ENCODE results near the gene PDE1C.

Gene PDE1C

DNA sequence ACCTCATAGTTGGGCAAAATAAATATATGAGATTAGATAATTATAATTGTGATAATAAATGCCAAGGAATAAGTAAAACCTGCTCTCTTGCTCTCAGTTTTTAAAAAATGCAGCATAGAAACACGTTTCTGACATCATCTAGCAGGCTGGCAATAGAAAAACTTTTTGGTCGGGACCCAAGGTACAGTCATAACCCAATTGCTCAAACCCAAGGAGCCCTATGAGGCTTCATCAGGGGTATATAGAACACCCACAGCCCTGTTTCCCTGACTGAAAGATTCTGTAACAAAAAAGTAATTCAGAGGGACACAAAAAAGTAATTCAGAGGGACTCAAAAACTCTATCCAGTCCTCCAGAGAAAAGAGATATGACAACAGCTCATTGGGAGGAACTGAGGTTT lies 3.8 kb downstream of the PDE1C start:
- ChIA-PET POLR2A (no interaction called here), CTCF (no interaction called here)
- TF ChIP-seq ZNF384 (IDR thresholded peaks at IDR 0.05) (no peak), ELF4 (IDR thresholded peaks at IDR 0.05) (no peak), FOXM1 (IDR thresholded peaks at IDR 0.05; ENCODE audit: borderline replicate concordance) (no peak), L3MBTL2 (conservative IDR thresholded peaks at IDR 0.05) (no peak)
- DNase-seq (ENCODE audit: extremely low spot score): no peak

DNA sequence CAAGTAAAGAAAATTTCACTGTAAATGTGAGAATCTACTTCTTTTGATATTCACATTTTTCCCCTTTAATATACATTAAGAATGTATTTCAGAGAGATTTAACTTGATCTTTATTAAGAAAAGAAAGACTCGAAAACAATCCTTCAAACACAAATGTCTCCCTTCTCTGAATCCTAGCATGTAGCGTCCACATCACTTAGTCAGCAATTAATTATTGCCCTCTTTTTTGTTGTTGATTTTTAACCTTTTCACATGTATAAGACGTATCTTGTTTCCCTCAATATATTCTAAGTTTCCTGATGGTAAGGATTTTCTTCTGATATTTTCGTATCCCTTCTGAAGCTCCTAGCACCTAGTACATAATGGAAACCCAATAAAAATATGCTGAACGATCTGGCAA lies 6.6 kb downstream of the PDE1C start:
- TF ChIP-seq NFRKB (IDR thresholded peaks at IDR 0.05) (no peak), FOXK2 (IDR thresholded peaks at IDR 0.05) (no peak), SUZ12 (IDR thresholded peaks at IDR 0.05) (no peak), BHLHE40 (IDR thresholded peaks at IDR 0.05; ENCODE audit: borderline replicate concordance) (no peak), ELF4 (IDR thresholded peaks at IDR 0.05) (no peak), PKNOX1 (IDR thresholded peaks at IDR 0.05) (no peak), ZNF384 (IDR thresholded peaks at IDR 0.05) (no peak), LEF1 (IDR thresholded peaks at IDR 0.05; ENCODE audit: borderline replicate concordance) (no peak), HDGF (IDR thresholded peaks at IDR 0.05; ENCODE audit: borderline replicate concordance) (no peak), ARNT (IDR thresholded peaks at IDR 0.05) (no peak), CTBP1 (IDR thresholded peaks at IDR 0.05; ENCODE audit: borderline replicate concordance) (no peak), FOXM1 (IDR thresholded peaks at IDR 0.05; ENCODE audit: borderline replicate concordance) (no peak), SP1 (IDR thresholded peaks at IDR 0.05) (no peak), TARDBP (IDR thresholded peaks at IDR 0.05) (no peak)
- POLR2A ChIA-PET: no interaction called here
- CTCF ChIA-PET: no interaction called here
- no peak for DNase-seq (ENCODE audit: extremely low spot score)

DNA sequence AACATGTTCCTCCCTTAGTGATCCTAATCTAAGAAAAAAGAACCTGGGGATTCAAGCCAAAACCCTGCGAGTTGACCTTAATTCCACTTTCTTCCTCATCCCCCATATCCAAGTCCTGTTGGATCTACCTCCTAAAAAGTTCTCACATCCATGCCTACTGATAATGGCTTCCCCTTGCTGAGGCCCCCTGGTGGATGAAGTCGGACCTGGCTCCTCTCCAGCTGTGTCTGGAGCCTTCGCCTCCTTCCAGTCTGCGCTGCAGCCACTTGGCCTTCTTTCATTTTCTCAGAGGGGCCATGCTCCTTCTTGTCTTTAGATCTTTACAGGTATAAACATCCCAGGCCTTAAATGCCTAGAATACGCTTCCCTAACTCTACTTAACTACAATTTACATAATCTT lies 8.1 kb downstream of the PDE1C start:
- ChIA-PET CTCF (interaction anchor here (1.1 kb wide), 1 partner anchor 102 kb away, joined by 5 read pairs; no protein-coding TSS in a partner anchor), POLR2A (no interaction called here)
- TF ChIP-seq PKNOX1 (IDR thresholded peaks at IDR 0.05) (no peak), SP1 (IDR thresholded peaks at IDR 0.05) (no peak), NFRKB (IDR thresholded peaks at IDR 0.05) (no peak), ELF4 (IDR thresholded peaks at IDR 0.05) (no peak), FOXA1 (IDR thresholded peaks at IDR 0.05) (no peak), BHLHE40 (IDR thresholded peaks at IDR 0.05; ENCODE audit: borderline replicate concordance) (no peak), FOXM1 (IDR thresholded peaks at IDR 0.05; ENCODE audit: borderline replicate concordance) (no peak), TARDBP (IDR thresholded peaks at IDR 0.05) (no peak), CTBP1 (IDR thresholded peaks at IDR 0.05; ENCODE audit: borderline replicate concordance) (no peak)
- DNase-seq (ENCODE audit: extremely low spot score): peak; percentile 71

DNA sequence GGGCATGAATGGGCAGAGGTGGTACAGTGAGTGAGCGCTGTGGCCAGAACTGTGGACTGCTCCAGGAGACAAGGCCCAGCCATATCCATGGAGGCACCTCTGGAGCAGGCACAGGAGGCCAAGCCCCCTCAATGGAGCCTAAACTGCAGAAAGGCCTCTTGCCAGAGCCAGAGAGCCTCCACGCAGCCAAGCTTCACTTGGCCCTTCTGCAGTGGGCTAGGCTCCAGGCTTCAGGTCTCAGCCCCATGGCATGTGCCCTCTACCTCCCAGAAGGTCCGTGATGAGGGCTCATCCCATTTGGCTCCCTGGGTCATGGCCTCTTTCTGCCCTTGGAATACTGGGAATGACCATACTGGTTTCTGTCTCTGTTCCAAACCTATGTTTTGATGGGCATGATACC lies 8.9 kb downstream of the PDE1C start:
- ChIA-PET POLR2A (no interaction called here), CTCF (interaction anchor here (0.8 to 0.9 kb wide), 2 partner anchors 10 to 109 kb away, joined by 3 to 4 read pairs; no protein-coding TSS in a partner anchor)
- no peak for DNase-seq (ENCODE audit: extremely low spot score)
- TF ChIP-seq BHLHE40 (IDR thresholded peaks at IDR 0.05; ENCODE audit: borderline replicate concordance): no peak
- TF ChIP-seq CTBP1 (IDR thresholded peaks at IDR 0.05; ENCODE audit: borderline replicate concordance): no peak
- TF ChIP-seq ARNT (IDR thresholded peaks at IDR 0.05): no peak
- TF ChIP-seq TARDBP (IDR thresholded peaks at IDR 0.05): no peak
- no peak for TF ChIP-seq FOXM1 (IDR thresholded peaks at IDR 0.05; ENCODE audit: borderline replicate concordance)

DNA sequence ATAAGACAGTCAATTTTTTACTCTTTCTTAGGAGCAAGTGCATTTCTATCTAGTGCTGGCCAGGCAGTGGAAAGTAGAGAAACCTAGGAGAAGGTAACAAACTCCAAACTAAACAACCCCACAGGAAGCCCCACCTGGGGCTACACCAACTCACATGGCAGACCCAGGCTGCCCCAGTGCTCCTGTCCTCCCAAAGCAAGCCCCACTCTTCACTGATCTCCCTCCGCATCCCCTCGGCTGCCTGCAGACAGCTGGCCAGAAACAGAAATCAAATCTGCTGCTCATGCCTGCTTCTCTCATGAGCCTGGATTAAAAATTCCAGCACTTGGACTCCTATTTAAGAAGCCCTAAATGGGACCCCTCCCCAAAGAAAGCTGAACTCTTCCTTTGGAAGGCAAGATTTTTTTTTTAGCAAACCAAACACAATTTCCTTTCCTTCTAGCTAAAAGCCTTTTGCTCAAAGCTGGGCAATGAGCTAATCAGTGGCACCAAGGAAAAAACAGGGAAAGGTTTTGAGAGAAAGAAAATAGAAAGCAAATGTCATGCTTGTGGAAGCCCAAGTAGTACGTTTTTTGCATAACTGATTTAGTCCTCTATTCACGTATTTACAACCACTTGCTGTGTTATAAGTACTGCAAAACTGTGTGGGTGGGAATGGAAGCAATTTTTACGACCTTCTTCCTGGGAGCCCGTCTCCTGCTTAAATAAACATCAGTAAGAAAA lies 10.8 kb downstream of the PDE1C start:
- CTCF ChIA-PET: interaction anchor here (0.5 kb wide), 2 partner anchors 11 to 19 kb away, joined by 3 to 4 read pairs; partner anchors contain the start of gene PDE1C
- POLR2A ChIA-PET: no interaction called here
- no peak for DNase-seq (ENCODE audit: extremely low spot score)
- no peak for TF ChIP-seq PKNOX1 (IDR thresholded peaks at IDR 0.05)
- no peak for TF ChIP-seq ARNT (IDR thresholded peaks at IDR 0.05)
- TF ChIP-seq L3MBTL2 (conservative IDR thresholded peaks at IDR 0.05): no peak

GRCh38 chr7:32058002-32058401 lies 12.2 kb downstream of the PDE1C start:
- no peak for DNase-seq (ENCODE audit: extremely low spot score)

DNA sequence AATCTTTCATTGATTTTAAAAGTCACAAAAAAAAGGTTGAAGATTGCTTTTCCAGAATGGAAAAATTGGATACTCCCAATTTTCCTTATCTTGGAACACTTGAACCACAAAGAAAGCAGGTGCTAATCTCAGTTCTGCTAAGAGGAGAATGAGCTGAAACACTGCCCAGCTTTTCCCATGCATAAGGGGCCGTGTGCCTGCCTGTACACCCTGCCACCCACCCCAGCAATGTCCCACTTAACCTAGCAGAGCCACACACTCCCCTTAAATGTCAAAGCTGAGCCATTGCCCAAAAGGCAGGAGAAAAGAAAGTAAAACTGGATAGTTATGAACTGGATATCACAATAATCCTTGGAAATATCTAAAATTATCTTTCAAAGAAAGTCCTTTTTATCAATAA lies 13.4 kb downstream of the PDE1C start:
- CTCF ChIA-PET: no interaction called here
- POLR2A ChIA-PET: no interaction called here
- TF ChIP-seq FOXM1 (IDR thresholded peaks at IDR 0.05; ENCODE audit: borderline replicate concordance): no peak
- TF ChIP-seq NFRKB (IDR thresholded peaks at IDR 0.05): no peak
- TF ChIP-seq ARNT (IDR thresholded peaks at IDR 0.05): no peak
- no peak for TF ChIP-seq TARDBP (IDR thresholded peaks at IDR 0.05)
- TF ChIP-seq L3MBTL2 (conservative IDR thresholded peaks at IDR 0.05): no peak
- no peak for TF ChIP-seq HDGF (IDR thresholded peaks at IDR 0.05; ENCODE audit: borderline replicate concordance)
- TF ChIP-seq CTBP1 (IDR thresholded peaks at IDR 0.05; ENCODE audit: borderline replicate concordance): no peak
- TF ChIP-seq LEF1 (IDR thresholded peaks at IDR 0.05; ENCODE audit: borderline replicate concordance): no peak
- TF ChIP-seq BHLHE40 (IDR thresholded peaks at IDR 0.05; ENCODE audit: borderline replicate concordance): no peak
- no peak for TF ChIP-seq ELF4 (IDR thresholded peaks at IDR 0.05)
- no peak for TF ChIP-seq FOXA1 (IDR thresholded peaks at IDR 0.05)
- TF ChIP-seq FOXK2 (IDR thresholded peaks at IDR 0.05): no peak
- no peak for TF ChIP-seq ZNF384 (IDR thresholded peaks at IDR 0.05)
- no peak for TF ChIP-seq SUZ12 (IDR thresholded peaks at IDR 0.05)
- TF ChIP-seq PKNOX1 (IDR thresholded peaks at IDR 0.05): no peak
- TF ChIP-seq SP1 (IDR thresholded peaks at IDR 0.05): no peak
- DNase-seq (ENCODE audit: extremely low spot score): no peak

More at GRCh38 chr7:32058002-32058401, 12.2 kb downstream of the PDE1C start:
- CTCF ChIA-PET: no interaction called here
- TF ChIP-seq HDGF (IDR thresholded peaks at IDR 0.05; ENCODE audit: borderline replicate concordance) (no peak), ZNF384 (IDR thresholded peaks at IDR 0.05) (no peak), FOXK2 (IDR thresholded peaks at IDR 0.05) (no peak), LEF1 (IDR thresholded peaks at IDR 0.05; ENCODE audit: borderline replicate concordance) (no peak), ELF4 (IDR thresholded peaks at IDR 0.05) (no peak), NFRKB (IDR thresholded peaks at IDR 0.05) (no peak)
- POLR2A ChIA-PET: no interaction called here
